ENCODE data around the gene GPR65. TPM values are rescaled to one million over a fixed set of nuclear protein-coding genes. Genes with fewer than 3 reads are reported as not detected.

GPR65 gene
- total RNA-seq, 2 experiments from 2014 or later: 17.9 to 21.0 TPM

DNA sequence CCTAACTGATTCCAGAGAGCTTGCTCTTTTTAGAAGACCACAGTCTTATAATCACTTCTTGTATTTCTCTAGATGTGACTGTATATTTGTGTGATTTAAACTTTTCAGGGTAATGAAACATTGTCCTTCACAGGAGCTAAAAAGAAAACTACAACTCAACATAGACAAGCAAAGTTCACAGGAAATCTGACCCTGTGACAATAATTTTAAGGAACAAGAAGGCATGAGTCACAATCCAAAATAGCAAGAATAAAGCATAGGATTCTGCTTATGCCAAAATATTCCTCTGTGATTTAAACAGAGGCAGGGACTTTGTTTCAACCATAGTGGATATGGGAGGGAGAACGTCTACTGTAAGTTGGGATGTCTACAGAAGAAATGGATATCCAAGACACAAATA, 44.3 kb downstream of the GPR65 start:
- H3K36me3 Mint-ChIP-seq (ENCODE audit: low read depth): peaks cover 6% of the 10 kb centered on the region
- no peak overlapping the region for H3K4me3 Mint-ChIP-seq
- H3K27me3 Mint-ChIP-seq: peaks cover 1% of the 10 kb centered on the region
- peaks cover 10% of the 10 kb centered on the region for H3K9me3 Mint-ChIP-seq
- no peak for DNase-seq
- ChIA-PET CTCF (no interaction called here), POLR2A (no interaction called here)
- H3K27ac Mint-ChIP-seq: no peak overlapping the region
- H3K4me1 Mint-ChIP-seq: peaks cover 7% of the 10 kb centered on the region

DNA sequence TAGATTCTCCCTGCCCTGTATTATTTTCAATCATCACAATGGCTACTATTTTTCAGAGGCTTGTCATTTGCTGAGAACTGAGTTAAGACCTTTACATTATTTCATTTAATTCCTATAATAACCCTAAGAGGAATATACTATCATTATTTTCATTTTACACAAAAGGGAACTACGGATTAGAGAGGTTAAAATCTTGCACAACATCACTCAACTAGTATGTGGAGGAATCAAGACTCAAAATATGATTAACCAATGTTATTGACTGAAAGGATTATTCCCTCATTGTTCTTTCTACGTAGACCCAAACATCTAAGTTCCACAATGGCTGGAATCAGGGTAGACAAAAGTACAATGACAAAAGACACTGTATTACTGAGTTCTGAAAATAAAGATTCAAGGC, 45.0 kb downstream of the GPR65 start:
- Mint-ChIP-seq H3K9me3 (peaks cover 10% of the 10 kb centered on the region), H3K4me3 (no peak overlapping the region), H3K27me3 (peaks cover 1% of the 10 kb centered on the region), H3K27ac (no peak overlapping the region), H3K4me1 (peaks cover 2% of the 10 kb centered on the region), H3K36me3 (ENCODE audit: low read depth) (peaks cover 6% of the 10 kb centered on the region)
- DNase-seq: no peak
- POLR2A ChIA-PET: no interaction called here
- CTCF ChIA-PET: no interaction called here

DNA sequence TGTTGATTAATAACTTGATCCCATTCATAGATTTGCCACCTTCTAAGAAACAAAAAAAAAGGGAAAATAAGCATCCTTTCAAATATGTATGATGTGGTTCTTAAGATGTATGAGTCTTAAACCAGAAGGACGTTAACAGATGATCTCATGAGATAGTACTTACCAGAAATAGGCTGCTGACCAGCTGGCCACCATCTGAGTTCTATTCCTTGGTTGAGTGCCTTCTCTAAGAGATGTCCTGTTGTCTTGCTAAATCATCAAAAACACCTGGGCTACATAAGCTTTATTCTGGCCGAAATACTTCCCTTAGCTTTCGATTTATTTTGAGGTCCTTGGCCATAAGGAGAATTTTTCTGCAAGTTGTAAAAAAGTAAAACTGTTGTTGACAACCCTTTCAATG, 55.6 kb downstream of the GPR65 start:
- ChIA-PET POLR2A (no interaction called here), CTCF (no interaction called here)
- Mint-ChIP-seq H3K4me3 (no peak overlapping the region), H3K27me3 (peaks cover 6% of the 10 kb centered on the region), H3K36me3 (ENCODE audit: low read depth) (no peaks in the 10 kb centered on the region), H3K9me3 (peaks cover 2% of the 10 kb centered on the region), H3K4me1 (no peaks in the 10 kb centered on the region), H3K27ac (no peak overlapping the region)
- no peak for DNase-seq

DNA sequence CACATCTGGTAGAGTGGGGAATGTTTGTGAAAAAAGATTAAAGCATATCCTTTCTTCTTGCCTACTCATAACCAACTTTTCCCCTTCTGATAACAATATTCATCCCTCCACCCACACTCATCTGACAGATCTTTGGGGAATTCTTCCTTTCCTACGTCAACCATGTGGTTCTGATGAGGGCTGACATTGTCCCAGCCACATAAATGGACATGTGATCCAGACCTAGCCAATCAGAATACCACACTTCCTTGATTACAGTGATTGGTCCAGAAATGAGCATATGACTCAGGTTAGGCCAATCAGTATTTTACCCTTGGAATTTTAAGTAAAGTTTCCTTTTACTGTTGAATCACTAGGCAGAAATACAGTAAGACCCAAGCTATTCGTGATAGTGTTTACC, 58.9 kb downstream of the GPR65 start:
- POLR2A ChIA-PET: no interaction called here
- peaks cover 2% of the 10 kb centered on the region for H3K9me3 Mint-ChIP-seq
- H3K27me3 Mint-ChIP-seq: no peaks in the 10 kb centered on the region
- CTCF ChIA-PET: interaction anchor here (0.8 to 0.9 kb wide), 2 partner anchors 11 to 135 kb away, joined by 3 to 5 read pairs; no protein-coding TSS in a partner anchor
- no peaks in the 10 kb centered on the region for H3K36me3 Mint-ChIP-seq (ENCODE audit: low read depth)
- DNase-seq: no peak
- no peak overlapping the region for H3K4me3 Mint-ChIP-seq
- H3K4me1 Mint-ChIP-seq: no peaks in the 10 kb centered on the region
- no peak overlapping the region for H3K27ac Mint-ChIP-seq

Other genes with a start within 250 kb of the GPR65 start
- 10 to 100 TPM; 15.5 to 16.9 TPM for gene GALC, start 12.0 kb upstream of the GPR65 start, total RNA-seq